Central memory CD8-positive, alpha-beta T cell (primary cell): ENCODE measurements around the gene ZNF821.
A peak's percentile ranks its signal among the peaks of the same experiment; 100 is the strongest.
"Not testable (repeated sequence)": the region's sequence is repeated elsewhere in the genome, so short reads cannot be mapped to it uniquely, and the experiment has no call there.

ENCODE experiments used
- ATAC-seq: fragments of 150-1000 bp; cut with Tn5 transposase; replicated peaks from 2 replicates; pipeline ENCODE4 v1.10.0; 2022; ENCODE audit warnings: mild to moderate bottlenecking, moderate FRiP score, moderate number of reproducible peaks; ENCODE audit not compliant: poor library complexity, severe bottlenecking; ENCODE audit errors: extremely low read depth
- DNase-seq, 2 donors: peaks; one replicate each; pipeline ENCODE4 v3.0.0; 2021; ENCODE audit warnings: low spot score in 2 of 2
- H3K27ac Mint-ChIP-seq: one replicate; pipeline ENCODE4 v1.8.0; 2022; ENCODE audit warnings: low read depth, mild to moderate bottlenecking, moderate library complexity, mixed read lengths
- H3K27me3 Mint-ChIP-seq: one replicate; pipeline ENCODE4 v1.8.0; 2022; ENCODE audit warnings: mixed read lengths
- H3K36me3 Mint-ChIP-seq: one replicate; pipeline ENCODE4 v1.8.0; 2022; ENCODE audit warnings: mild to moderate bottlenecking, moderate library complexity, mixed read lengths; ENCODE audit not compliant: insufficient read depth
- H3K4me1 Mint-ChIP-seq: one replicate; pipeline ENCODE4 v1.8.0; 2022; ENCODE audit warnings: mixed read lengths
- H3K4me3 Mint-ChIP-seq: one replicate; pipeline ENCODE4 v1.8.0; 2022; ENCODE audit warnings: mild to moderate bottlenecking, moderate library complexity, mixed read lengths
- H3K9me3 Mint-ChIP-seq: one replicate; pipeline ENCODE4 v1.8.0; 2022; ENCODE audit warnings: mixed read lengths

Gene ZNF821

DNA sequence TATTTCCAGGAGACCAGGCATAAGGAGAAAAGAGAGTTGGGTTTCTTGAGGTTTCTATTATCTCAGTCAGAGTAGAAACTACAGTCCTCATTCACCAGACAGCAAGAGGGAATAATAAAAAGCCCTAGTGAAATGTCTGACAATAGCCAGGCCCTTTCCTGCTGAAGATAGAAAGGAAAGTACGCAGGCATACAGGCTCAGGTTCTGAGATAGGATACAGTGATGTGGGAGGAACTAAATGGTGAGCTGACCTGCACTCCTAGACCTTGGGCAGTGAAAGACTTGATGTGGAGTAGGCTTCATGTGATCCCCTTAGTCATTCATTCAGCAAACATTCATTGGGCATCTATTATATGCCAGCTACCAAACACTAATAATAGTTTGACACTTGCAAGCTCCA, 14.9 kb downstream of the ZNF821 start:
- DNase-seq = no peak
- peaks cover 6% of the 10 kb centered on the region for H3K36me3 Mint-ChIP-seq
- no peak overlapping the region for H3K4me3 Mint-ChIP-seq
- H3K9me3 Mint-ChIP-seq = no peaks in the 10 kb centered on the region
- ATAC-seq = no peak
- peaks cover 25% of the 10 kb centered on the region for H3K4me1 Mint-ChIP-seq
- H3K27me3 Mint-ChIP-seq = no peaks in the 10 kb centered on the region
- no peak overlapping the region for H3K27ac Mint-ChIP-seq

DNA sequence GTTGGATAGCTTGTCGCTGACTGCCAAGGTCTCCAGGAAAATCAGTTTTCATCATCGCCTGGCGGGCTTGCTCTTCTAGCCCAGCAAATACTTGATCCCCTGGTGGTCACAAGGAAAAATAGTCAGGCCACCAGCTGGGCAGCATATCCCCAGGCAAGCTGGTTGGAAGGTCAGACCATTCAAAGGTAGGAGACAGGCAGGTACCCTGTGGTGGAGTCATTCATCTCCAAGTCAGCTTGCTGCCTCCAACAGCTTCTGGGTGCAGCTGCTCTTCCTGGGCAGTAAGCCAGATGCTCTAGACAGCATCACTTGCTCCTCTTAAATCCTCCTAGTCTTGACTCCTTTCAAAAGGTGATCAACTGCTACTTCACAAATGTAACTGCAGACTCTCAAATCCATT, 16.0 kb downstream of the ZNF821 start:
- no peak overlapping the region for H3K27ac Mint-ChIP-seq
- H3K36me3 Mint-ChIP-seq = peaks cover 13% of the 10 kb centered on the region

DNA sequence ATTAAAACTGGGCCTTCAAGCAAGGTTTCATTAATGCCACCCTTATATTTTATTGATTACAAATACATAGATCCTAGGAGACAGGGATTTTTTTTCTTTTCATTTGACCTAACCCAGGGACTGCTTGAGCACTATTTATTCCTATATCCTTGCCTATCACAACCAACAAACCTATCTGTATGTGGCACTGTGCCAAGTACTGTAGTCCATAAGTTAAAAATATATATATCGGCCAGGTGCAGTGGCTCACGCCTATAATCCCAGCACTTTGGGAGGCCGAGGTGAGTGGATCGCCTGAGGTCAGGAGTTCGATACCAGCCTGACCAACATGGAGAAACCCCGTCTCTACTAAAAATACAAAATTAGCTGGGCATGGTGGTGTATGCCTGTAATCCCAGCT, 16.8 kb downstream of the ZNF821 start:
- H3K27ac Mint-ChIP-seq, DNase-seq, H3K9me3 Mint-ChIP-seq, ATAC-seq, H3K4me3 Mint-ChIP-seq, H3K27me3 Mint-ChIP-seq: not testable (repeated sequence)
- peaks cover 25% of the 10 kb centered on the region for H3K4me1 Mint-ChIP-seq
- peaks cover 16% of the 10 kb centered on the region for H3K36me3 Mint-ChIP-seq

More for the DNA sequence above, 16.0 kb downstream of the ZNF821 start:
- Mint-ChIP-seq H3K4me3 (no peak overlapping the region), H3K27me3 (no peaks in the 10 kb centered on the region), H3K4me1 (peaks cover 25% of the 10 kb centered on the region), H3K9me3 (no peaks in the 10 kb centered on the region)
- DNase-seq (no peak), ATAC-seq (no peak)

DNA sequence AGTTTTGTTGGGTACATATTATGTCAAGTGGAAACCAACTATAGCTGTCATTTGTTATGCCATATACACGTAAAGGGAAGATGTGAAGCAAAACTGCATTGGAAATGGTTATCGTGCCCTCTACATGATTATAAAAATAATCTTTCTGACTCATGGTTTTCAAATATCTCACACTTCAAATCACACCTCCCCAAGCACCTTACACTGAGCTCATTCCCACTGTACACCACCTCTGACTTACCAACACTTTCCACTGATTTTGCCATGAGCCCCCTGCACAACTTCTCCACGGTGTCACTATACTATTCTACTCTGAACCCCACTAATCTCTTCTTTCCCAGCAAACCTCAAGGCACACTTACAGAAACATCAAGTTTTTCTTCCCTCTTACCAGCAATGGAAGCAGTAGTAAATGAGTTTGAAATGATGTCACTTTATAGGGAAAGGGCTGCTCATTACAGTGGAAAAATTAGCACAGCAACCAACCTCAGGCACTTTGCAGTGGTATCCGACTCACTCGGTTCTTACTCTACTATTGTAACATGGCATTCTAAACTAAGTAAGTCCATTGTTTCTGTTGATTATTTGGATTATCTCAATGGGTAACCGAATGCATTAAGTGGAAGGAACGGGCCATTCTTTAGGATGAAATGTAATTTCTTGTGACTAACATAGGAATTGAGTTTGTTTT, 18.7 kb downstream of the ZNF821 start:
- H3K4me1 Mint-ChIP-seq = peaks cover 29% of the 10 kb centered on the region
- peaks cover 21% of the 10 kb centered on the region for H3K36me3 Mint-ChIP-seq
- H3K27me3 Mint-ChIP-seq = no peaks in the 10 kb centered on the region
- H3K27ac Mint-ChIP-seq = peak overlapping the region; percentile 3
- DNase-seq = no peak
- H3K9me3 Mint-ChIP-seq = no peaks in the 10 kb centered on the region
- no peak for ATAC-seq
- no peak overlapping the region for H3K4me3 Mint-ChIP-seq

DNA sequence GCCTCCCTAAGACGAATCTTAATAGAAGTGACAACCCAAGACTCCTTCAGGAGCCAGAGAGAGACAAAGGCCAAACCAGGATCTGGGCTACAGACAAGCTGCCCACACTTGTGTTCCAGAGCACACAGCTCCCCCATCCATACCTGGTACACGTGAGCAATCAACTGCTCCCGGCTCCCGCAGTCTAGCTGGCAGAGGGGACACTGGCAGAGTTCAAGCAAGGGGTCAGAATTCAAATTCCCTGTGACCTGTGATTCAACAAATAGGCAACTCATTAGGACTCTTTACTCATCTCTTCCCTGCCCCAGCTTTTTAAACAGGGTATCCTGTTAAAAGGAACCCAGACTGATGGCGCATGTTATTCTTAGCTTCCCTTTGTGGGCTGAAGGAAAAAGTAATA, 20.0 kb downstream of the ZNF821 start:
- Mint-ChIP-seq H3K4me1 (peaks cover 28% of the 10 kb centered on the region), H3K9me3 (no peaks in the 10 kb centered on the region), H3K4me3 (no peak overlapping the region), H3K27ac (no peak overlapping the region), H3K36me3 (peaks cover 21% of the 10 kb centered on the region), H3K27me3 (no peaks in the 10 kb centered on the region)
- ATAC-seq = no peak
- DNase-seq = no peak

DNA sequence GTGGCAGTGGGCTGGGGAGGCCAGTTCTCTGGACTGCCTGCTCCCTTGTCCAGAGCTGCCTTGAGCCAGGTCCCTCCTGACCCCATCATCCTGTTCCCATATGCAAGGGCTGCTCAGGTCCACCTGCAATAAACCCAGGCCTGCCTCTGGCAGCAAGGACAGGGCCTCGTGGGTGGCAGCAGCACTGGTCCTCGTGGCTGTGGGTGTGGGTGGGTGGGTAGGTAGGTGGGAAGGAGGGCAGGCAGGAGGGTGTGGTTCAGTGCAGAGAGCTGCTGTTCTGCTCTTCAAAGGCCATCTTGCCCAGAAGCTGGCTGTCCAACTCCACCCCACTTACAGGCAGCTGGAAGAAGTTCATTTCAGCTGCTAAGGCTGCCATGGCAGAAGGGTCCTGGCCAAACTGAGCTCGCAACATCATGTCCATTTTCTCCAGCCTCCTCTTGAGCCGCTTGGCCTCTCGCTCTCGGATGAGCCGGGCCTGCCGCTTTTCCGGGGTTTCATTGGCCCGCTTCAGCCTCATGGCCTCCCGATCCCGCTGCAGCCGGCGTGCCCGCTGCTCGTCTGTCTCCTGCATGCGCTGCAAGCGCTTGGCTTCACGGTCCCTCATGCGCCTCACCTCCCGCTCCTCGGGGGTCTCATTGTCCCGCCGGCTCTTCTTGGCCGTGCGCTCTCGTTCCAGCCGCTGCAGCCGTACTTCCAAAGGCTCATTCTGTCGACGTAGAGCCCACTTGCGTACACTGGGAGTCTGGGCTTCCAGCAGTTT, 24.0 kb downstream of the ZNF821 start:
- no peaks in the 10 kb centered on the region for H3K27me3 Mint-ChIP-seq
- H3K27ac Mint-ChIP-seq = peak overlapping the region; percentile 79
- DNase-seq = no peak

DNA sequence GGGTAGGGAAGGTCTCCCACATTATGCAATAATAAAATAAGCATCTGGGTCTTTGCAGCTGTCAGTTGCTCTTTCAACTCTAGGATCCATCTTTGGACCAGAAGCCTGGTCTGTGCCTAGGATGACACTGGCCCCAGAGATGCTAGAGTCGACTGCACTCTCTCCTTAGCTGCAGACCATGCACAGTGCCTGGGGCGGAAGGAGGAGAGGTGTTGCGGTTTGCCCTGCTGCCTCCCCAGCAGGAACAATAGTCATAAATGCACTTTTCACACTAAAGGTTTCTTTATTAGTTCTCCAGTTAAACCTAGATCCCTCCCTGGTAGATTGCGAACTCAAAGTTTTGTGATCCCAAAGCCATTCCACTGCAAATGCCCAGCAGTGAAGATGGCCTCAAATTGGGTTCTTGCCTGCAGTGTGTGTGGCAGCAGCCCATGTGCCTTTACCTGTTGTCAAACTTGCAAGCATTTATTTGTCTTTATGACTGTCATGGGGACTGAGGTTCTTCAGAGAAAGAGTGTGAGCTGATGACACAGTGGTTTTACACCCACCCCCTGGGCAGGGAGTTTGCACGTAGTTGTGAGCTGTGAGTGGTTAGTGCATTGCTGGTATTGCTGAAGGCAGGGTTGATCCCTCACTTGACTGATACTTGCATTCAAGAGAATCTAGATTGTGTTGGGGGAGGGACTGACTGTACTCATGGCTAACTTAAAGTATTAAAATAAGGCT, 27.9 kb downstream of the ZNF821 start:
- H3K27ac Mint-ChIP-seq = peak overlapping the region; percentile 78
- peaks cover 69% of the 10 kb centered on the region for H3K4me1 Mint-ChIP-seq
- H3K9me3 Mint-ChIP-seq = no peaks in the 10 kb centered on the region
- DNase-seq (peak; percentile 23 to 60), ATAC-seq (peak; percentile 97)
- H3K4me3 Mint-ChIP-seq = peak overlapping the region; percentile 71
- peaks cover 21% of the 10 kb centered on the region for H3K36me3 Mint-ChIP-seq
- no peaks in the 10 kb centered on the region for H3K27me3 Mint-ChIP-seq

More for the DNA sequence above, 24.0 kb downstream of the ZNF821 start:
- Mint-ChIP-seq H3K36me3 (peaks cover 28% of the 10 kb centered on the region), H3K9me3 (no peaks in the 10 kb centered on the region), H3K4me3 (no peak overlapping the region), H3K4me1 (peaks cover 46% of the 10 kb centered on the region)
- no peak for ATAC-seq

DNA sequence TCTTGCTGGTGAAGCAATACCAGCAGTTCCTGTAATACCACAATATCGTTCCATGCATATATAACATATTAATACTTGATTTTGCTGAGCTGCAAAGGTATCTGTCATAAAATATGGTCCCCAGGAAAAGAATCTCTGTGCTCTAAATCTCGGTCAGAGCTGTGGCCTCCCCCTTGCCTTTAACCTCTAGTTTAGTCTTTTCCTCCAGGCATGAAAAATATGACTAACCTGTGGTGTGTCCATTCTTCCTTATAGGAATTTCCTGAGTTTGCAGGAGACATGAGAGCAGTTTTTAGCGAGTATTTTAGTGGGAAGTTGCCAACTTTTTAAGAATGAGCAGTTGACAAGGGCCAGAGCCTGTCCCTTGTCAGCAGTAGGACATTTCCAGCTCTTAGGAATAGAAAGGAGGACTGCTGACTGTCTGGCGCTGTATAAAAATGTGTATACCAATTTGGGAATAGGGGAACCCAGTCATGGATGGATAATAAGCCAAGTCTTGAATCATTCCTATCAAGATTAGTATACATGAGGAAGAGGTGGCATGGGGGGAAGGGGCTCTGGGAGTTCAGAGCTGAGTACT, 29.5 kb downstream of the ZNF821 start:
- peaks cover 35% of the 10 kb centered on the region for H3K36me3 Mint-ChIP-seq
- no peak for DNase-seq
- H3K4me3 Mint-ChIP-seq = peak overlapping the region; percentile 71
- ATAC-seq = no peak
- no peaks in the 10 kb centered on the region for H3K27me3 Mint-ChIP-seq
- H3K9me3 Mint-ChIP-seq = no peaks in the 10 kb centered on the region
- peak overlapping the region; percentile 78 for H3K27ac Mint-ChIP-seq
- peaks cover 72% of the 10 kb centered on the region for H3K4me1 Mint-ChIP-seq

DNA sequence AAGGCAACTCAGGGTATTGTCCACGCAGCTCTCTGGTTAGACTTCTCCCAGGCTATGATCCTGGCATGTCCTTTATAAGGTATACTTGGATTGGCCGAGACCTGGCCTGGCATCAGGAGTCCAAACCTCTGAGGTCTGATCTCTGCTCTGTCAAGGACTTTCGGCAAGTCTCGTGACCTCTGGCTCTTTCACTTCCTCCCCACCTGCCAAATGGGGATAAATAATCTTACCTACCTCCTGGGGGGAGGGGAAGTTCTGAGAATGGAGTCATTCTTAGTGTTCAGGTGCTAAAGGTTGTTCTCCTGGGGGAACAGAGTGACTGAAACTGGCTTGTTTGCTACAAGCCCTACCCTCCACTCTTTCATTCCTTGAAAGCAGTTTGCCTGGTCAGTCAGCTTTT, 30.6 kb downstream of the ZNF821 start:
- Mint-ChIP-seq H3K4me3 (no peak overlapping the region), H3K4me1 (peaks cover 73% of the 10 kb centered on the region), H3K9me3 (no peaks in the 10 kb centered on the region), H3K27ac (peak overlapping the region; percentile 78), H3K36me3 (peaks cover 38% of the 10 kb centered on the region), H3K27me3 (no peaks in the 10 kb centered on the region)
- ATAC-seq (no peak), DNase-seq (no peak)

DNA sequence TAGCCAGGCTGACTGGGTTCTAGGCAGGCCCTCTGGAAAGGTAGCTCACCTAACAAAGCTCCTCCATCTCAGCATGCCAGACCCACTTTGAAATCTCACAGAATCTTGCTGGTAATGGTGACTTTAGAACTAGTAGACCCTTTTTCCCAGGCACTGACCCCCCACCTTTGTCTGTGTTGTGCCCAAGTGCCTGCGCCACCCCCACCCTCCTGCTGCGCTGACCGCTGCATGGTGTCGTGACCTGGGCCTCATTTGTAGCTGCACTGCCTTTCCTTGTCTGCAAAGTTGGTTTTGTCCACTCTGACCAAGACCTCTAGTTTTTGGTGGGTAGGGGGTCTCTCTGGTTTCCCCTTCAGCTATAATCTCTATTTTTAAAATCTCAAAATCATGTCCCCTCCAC, 31.4 kb downstream of the ZNF821 start:
- ATAC-seq = no peak
- Mint-ChIP-seq H3K4me1 (peaks cover 79% of the 10 kb centered on the region), H3K36me3 (peaks cover 44% of the 10 kb centered on the region)

DNA sequence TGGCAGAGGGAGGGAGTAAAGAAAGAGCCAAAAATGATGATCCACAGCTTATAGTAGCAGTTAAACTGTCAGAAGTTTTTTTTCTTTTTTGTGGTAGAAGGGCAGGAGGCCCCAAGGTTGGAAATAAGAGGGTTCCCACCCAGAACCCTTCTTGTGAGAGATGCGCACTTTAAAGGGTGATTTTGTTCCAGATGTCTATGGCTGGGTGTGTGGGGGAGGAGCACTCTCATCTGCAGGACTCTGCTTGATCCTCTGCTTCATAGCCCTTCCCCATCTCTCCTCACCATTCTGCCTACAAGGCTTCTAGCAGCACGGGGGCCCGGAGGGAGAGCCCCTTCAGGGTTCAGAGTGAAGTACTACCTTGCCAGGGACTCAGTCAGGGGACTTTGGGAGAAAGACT, 31.8 kb downstream of the ZNF821 start:
- Mint-ChIP-seq H3K36me3 (peaks cover 44% of the 10 kb centered on the region), H3K4me3 (no peak overlapping the region), H3K4me1 (peaks cover 79% of the 10 kb centered on the region), H3K27me3 (no peaks in the 10 kb centered on the region), H3K9me3 (no peaks in the 10 kb centered on the region), H3K27ac (peak overlapping the region; percentile 68)
- DNase-seq (no peak), ATAC-seq (no peak)

More for the DNA sequence above, 31.4 kb downstream of the ZNF821 start:
- H3K27ac Mint-ChIP-seq = peak overlapping the region; percentile 68
- H3K4me3 Mint-ChIP-seq = no peak overlapping the region
- no peak for DNase-seq
- H3K9me3 Mint-ChIP-seq = no peaks in the 10 kb centered on the region
- no peaks in the 10 kb centered on the region for H3K27me3 Mint-ChIP-seq

DNA sequence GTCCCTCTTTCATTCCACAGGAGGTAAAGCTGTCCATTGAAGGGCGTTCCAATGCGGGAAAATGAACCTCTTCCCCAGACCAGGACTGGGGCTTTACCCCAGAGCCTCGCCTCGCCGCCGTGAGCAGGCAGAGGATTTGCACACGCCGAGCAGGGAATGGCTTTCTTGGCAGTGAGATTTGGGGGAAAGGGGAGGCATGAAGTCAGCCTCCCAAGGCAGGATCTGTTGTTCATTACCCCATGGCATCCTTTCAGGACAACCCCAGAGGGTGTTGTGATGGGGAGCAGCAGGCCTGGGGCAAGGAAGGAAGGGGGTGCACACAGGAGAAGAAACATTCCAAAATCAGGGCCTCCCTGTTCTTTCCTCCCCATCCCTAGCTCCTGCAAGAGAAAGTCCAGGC, 32.2 kb downstream of the ZNF821 start:
- Mint-ChIP-seq H3K9me3 (no peaks in the 10 kb centered on the region), H3K27ac (peak overlapping the region; percentile 68), H3K36me3 (peaks cover 42% of the 10 kb centered on the region), H3K27me3 (no peaks in the 10 kb centered on the region), H3K4me1 (peaks cover 79% of the 10 kb centered on the region), H3K4me3 (no peak overlapping the region)
- DNase-seq (no peak), ATAC-seq (no peak)
